C1 segment of cervical spinal cord (tissue), 14 donors: ENCODE data around the gene CNTD1.

Experiments used
- DNase-seq, 14 donors: peaks; one replicate each; lab custom pipeline; 2025; lab: John Stamatoyannopoulos, UW

CNTD1 gene

DNA sequence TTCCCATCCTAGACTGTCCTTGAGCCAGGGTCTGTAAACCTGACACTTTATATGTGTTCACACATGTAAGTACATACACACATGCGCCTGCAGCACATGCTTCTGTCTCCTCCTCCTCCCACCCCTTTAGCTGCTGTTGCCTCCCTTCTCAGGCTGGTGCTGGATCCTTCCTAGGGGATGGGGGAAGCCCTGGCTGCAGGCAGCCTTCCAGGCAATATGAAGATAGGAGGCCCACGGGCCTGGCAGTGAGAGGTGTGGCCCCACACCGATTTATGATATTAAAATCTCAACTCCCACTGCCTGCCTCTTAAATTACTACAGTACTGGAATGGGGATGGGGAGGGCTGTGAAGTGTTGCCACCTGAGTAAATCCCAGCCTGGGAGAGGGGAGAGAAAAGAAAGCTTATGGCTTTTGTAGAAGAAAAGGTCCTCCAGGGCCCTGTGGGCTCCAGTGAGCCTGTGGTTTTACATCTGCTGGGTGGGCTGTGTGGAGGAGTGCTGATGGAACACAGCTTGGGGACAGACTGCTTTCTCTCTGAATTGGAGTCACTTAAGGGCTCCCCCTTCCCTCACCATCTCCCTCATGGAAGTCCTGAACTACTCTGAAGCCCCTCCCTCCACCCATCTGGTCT lies 19.2 kb upstream of the CNTD1 start:
- DNase-seq, result no peak

DNA sequence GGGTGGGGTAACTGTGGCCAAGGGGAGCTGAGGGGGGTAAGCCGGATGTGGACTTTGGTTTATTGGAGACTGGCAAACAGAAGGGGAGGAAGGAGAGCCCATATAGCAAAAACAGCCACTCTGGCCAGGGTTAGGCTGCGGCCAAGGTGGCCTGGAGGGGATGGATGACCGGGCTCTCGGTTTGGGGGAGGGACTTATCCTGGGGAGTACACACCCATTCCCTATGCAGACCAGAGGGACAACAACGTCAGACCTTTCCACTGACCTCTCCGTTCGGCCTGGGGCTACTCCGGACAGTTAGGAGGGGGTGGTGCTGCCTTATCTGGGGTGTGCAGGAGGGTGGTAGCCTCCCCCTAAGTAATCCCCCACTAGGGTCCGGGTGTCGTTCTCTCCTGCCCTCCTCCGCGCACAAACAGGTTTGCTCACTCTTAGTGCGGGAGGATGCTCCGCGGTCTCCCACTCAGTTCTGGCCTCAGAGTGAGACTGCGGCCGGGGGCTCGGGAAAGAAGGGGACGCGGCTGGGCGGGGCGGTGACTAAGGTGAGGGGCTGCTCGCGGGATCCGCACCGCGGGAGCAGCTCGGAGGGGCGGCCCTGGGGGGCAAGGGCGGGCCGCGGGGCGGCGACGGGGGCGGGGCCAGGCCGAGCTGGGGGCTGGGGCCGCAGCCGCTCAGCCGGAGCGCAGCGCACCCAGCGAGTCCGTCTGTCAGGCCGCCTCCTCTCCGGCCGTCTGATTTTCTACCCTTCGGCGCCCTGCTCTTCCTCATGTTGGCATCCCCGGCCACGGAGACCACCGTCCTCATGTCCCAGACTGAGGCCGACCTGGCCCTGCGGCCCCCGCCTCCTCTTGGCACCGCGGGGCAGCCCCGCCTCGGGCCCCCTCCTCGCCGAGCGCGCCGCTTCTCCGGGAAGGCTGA lies 18.5 kb upstream of the CNTD1 start, which contains the start of gene WNK4:
TSS of gene WNK4 (plus strand) at position 675 of the 915 bp plus-strand sequence. CDS start at position 764, 89 bp downstream.
- DNase-seq, result no peak

DNA sequence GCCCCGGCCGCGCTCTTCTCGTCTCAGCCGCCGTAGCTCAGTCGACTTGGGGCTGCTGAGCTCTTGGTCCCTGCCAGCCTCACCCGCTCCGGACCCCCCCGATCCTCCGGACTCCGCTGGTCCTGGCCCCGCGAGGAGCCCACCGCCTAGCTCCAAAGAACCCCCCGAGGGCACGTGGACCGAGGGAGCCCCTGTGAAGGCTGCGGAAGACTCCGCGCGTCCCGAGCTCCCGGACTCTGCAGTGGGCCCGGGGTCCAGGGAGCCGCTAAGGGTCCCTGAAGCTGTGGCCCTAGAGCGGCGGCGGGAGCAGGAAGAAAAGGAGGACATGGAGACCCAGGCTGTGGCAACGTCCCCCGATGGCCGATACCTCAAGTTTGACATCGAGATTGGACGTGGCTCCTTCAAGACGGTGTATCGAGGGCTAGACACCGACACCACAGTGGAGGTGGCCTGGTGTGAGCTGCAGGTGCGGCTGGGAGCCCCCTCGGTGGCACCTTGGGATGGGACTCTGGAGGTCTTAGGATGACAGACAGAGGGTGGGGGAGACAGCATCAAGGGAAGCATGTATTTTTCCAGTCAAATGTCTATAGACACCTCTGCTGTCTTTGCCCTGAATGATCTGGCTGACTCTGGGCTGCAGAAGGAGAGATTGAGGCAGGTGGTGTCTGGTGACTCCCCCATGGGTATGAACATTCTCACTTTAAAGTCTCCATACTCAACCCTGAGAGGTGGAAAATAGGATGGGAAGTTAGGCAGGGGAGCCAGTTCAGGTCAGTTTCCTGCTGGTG lies 17.6 kb upstream of the CNTD1 start:
- no peak for DNase-seq

DNA sequence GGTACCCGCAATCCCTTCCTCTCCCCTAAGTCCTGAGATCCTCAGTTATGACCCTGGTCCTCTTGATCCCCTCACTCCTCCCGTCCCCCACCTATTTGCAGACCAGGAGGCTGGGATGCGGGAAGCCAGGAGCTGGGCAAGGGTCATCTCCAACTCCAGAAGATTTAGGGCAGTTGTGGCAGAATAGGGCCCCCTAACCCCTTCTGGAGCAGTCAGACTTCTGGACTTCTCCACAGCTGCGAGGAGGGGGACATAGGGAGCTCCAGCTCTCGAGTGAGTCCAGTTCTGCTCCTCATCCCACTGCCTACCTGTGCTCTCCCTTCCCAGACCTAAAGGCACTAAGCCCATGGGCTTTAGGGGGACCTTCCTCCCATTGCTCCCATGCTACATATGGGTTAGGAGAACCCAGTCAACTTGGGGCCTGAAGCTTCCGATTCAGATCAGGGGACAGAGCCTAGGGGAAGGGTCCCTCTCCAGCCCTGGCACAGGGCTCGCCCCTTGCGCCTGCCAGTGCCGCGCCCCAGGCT lies 17.0 kb upstream of the CNTD1 start:
- DNase-seq, result no peak

DNA sequence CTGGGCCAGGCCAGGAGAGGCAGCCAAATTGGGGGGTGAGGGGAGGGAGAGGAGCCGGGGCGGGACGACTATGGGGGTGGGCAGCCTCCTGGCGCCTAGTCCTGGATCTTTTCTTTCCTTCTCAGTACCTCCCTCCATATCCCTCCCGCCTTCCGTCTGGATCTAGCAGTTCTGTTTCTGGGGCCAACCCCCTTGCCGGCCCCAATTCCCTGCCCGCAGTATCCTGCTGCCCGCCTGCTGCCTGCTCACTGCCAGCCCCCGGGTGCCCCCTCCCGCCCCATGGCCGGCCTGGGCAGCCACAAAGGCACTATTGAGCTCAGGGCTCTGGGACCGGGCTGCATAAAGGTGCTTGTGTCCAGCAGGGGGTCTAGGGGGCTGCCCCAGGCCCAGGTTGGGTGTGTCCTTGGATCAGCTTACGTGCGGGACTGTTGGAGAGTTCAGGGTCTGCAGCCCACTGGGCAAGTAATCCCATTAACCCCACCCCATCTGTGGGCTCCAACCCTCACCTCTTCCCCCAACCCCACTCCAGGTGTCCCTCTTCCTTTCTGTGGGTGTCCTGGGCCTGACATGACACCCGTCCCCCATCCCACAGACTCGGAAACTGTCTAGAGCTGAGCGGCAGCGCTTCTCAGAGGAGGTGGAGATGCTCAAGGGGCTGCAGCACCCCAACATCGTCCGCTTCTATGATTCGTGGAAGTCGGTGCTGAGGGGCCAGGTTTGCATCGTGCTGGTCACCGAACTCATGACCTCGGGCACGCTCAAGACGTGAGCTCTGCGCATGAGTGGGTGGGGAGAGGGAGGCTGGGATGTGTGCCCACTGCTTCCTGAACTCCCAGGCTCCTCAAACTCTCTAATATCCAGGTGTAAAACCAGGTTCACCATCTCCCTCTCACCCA lies 16.2 kb upstream of the CNTD1 start:
- no peak for DNase-seq

DNA sequence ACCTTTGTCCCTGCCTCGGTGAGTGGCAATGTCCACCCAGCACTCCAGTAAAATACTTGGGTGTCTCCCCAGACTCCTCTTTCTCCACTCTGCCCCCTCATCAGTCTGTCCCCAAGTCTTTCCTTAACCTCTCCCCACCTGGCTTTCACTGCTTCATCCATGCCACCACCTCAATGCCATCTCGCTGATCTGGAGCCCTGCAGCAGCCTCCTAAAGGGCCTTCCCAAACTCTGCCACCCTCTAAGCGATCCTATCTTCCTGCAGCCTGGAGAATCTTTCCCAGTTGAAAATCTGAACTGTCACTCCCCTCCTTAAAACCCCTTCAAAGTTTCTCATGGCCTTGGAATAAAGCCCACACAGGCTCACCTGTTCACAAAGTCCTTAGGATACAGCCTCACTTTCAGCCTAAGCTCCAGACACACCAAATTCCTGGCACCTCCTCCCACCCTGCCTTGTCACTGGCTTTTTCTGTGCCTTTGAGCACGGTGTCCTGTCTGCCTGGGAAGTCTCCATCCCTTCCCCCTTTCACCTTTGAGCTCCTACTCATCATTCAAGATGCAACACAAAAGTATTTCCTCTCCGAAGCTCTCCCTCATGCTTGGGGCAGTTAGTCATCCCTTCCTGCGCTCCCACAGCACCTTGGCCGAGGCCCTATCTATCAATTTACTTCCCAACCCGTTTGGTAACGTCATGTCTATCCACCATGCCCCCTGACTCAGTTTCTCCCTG lies 15.4 kb upstream of the CNTD1 start:
- no peak for DNase-seq

DNA sequence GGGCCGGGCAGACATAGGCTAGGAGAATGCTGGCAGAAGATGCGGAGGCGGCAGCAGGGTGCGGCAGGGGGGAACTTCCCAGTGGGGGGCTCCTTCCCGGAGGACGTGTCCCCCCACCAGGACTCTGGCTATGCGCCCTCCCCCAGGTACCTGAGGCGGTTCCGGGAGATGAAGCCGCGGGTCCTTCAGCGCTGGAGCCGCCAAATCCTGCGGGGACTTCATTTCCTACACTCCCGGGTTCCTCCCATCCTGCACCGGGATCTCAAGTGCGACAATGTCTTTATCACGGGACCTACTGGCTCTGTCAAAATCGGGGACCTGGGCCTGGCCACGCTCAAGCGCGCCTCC lies 14.9 kb upstream of the CNTD1 start:
- DNase-seq, result no peak

DNA sequence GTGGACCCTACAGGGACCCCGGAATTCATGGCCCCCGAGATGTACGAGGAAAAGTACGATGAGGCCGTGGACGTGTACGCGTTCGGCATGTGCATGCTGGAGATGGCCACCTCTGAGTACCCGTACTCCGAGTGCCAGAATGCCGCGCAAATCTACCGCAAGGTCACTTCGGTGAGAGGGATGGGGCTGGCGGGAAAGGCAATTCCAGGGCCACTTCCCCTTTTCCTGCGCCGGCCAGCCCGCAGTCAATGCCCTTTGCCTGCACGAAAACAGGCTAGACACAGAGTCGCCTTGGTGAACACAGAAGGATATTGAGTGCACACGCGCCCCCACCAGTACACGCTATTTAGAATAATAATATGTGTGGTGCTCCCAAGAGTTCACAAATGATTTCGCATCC lies 14.3 kb upstream of the CNTD1 start:
- no peak for DNase-seq

DNA sequence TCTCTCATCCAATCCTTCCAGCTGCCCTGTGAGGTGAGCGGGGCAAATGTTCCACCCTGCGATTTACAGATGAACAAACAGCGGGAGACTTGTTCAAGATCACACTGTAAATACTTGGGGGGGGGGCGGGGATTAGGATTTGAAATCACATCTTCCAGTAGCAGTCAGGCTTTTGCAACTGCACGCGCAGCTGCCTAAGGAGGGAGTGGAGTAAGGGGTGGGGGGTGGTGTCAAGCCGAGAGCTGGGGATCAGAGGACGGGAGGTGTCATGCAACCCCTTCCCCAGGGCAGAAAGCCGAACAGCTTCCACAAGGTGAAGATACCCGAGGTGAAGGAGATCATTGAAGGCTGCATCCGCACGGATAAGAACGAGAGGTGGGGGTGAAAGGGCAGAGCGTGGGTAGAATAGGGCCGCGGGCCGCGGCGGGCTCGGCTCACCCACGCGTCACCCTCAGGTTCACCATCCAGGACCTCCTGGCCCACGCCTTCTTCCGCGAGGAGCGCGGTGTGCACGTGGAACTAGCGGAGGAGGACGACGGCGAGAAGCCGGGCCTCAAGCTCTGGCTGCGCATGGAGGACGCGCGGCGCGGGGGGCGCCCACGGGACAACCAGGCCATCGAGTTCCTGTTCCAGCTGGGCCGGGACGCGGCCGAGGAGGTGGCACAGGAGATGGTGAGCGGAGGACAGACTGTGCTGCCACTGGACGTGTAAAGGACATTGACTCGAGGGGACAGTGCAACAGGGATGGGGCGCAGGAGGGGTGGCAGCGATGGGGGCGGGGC lies 13.7 kb upstream of the CNTD1 start:
- no peak for DNase-seq

DNA sequence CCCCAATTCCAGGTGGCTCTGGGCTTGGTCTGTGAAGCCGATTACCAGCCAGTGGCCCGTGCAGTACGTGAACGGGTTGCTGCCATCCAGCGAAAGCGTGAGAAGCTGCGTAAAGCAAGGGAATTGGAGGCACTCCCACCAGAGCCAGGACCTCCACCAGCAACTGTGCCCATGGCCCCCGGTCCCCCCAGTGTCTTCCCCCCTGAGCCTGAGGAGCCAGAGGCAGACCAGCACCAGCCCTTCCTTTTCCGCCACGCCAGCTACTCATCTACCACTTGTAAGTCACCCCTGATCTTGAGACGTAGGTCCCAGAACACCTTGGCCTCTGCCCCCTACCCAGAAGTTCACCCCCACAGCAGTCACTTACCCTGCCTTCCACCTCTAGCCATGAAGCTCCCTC lies 11.4 kb upstream of the CNTD1 start:
- DNase-seq, result no peak

DNA sequence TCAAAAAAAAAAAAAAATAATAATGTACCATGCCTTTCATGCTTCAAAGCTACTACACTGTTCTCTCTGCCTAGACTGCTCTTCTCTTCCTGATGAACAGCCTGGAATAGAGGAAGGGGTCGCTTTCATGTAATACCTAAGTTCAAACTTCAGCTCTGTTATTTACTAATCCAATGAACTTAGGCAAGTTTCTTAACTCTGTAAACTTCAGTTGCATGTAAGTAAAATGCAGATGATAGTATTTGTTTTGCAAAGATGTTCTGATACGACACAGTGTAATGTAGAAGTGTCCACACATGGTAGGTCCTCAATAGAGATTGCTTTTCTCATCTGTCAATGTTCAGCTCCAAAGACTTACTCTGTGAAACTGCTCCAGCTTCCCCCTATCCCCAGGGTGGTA lies 6.7 kb upstream of the CNTD1 start:
- no peak for DNase-seq

DNA sequence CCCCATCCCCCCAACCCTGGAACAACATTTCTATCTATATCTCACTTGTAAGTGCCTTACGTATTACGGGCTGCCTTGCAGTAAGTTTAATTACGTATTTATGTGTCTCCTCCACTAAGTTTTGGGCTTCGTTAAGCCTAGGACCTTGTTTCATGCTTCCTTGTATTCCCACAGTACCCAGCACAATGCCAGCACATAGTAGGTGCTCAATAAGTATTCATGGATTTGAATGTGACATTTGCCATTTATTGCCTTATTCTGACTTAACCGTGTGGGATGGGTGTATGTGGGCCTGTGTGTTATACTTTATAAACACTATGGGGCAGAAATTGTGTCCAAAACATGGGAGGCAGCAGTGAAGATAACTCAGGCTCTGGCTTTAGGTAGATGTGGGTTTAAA lies 6.1 kb upstream of the CNTD1 start:
- DNase-seq, result no peak

DNA sequence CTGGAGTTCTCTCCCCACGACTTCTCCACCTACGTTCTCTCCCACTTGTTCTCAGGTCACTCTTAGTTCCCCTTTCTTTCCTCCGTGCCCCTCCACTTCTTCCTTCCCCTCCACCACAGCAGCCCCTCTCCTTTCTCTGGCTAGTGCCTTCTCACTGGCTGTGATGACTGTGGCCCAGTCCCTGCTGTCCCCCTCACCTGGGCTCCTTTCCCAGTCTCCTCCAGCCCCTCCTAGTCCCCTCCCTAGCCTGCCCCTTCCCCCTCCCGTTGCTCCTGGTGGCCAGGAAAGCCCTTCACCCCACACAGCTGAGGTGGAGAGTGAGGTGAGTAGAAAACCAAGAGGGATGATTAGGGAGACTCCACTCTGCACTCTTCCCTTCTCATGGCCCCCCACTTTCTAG lies 3.6 kb upstream of the CNTD1 start:
- no peak for DNase-seq

DNA sequence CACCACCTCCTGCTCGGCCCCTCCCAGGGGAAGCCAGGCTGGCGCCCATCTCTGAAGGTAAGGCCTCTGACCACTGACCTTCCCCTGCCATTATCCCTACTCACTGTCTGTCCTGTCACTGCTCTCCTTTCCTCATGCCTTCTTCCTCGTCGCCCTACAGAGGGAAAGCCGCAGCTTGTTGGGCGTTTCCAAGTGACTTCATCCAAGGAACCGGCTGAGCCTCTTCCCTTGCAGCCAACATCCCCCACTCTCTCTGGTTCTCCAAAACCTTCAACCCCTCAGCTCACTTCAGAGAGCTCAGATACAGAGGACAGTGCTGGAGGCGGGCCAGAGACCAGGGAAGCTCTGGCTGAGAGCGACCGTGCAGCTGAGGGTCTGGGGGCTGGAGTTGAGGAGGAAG lies 3.2 kb upstream of the CNTD1 start:
- DNase-seq, result no peak

DNA sequence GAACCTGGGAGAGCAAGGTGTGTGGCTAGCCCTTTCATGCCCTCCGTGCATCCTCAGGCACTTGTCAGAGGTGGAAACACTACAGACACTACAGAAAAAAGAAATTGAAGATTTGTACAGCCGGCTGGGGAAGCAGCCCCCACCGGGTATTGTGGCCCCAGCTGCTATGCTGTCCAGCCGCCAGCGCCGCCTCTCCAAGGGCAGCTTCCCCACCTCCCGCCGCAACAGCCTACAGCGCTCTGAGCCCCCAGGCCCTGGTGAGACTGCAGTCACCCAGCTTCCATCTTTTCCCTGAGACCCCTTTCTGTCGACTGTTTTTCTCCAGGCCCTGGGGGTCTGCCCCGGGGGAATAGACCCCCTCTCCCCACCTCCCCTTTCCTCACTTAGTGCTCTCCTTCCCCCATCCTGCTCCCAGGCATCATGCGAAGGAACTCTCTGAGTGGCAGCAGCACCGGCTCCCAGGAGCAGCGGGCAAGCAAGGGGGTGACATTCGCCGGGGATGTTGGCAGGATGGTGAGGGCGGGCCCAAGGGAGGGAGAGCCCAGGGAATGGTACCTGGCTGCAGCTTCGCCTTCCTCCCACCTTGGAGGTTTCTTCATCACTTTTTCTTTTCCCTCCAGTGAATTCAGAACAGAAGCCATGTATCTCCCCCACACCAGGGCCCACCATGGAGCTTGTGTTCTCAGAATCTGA lies 2.4 kb upstream of the CNTD1 start:
- no peak for DNase-seq

DNA sequence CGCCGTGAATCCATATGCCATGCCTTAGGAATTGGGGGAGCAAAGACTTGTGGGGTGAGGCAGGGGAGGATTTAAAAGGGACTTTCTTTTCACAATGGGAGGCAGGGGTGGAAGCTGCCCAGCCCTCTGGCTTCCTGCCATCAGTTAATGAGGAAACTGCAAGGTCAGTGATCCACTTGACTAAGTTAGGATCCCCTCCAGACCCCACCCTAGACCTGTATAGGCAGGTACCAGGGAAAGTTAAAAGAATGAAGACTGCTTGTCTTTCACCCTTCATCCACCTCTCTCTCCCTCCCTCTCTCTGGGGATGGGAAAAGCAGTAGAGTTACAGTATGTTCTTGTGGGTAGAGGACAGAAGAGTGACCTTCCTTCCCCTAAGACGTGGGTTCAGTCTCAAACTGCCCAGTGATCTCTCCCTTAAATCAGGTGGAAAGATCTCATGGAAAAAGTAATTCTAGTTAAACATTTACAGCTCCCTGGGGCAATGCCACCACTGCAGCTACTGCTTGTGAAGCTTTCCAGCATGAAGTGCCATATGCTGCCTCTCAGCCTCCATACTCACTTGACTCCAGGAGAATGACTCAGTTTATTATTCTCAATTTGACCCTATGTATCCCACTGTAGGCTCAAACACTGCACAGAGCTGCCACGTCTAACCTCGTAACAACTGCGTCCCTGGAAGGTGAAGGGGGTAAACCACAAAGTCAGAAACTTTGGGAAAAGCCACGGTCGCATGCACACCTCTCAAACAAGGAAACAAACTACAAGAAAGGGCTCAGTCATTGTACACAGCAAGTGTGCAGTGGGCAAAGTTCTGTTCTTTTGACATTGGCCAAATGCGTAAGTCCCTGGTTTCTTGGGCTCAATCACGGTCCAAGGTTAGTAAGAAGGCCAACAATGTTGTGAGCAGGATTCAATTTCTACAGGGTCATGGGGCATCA lies 1.3 kb upstream of the CNTD1 start:
- no peak for DNase-seq

DNA sequence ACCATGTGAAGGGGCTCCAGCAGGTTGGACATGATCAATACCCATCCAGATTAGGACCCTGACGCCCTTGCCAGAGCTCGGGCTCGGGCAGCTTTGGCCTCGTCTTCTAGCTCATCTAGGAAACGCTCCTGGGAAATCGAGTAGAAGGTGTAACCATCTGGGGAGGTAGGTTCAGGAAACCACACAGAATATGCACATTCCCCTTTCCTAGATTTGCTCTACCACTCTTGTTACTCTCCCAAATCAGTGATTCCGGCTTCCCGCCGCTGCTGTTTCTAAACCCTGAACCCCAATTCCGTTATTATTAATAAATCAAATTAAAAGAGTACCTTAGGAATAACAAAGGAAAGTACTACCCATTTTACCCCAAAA lies 664 bp upstream of the CNTD1 start:
- no peak for DNase-seq
